HEK293 (cell line): ENCODE results near the gene FAM169A.
"Not testable (repeated sequence)": the region's sequence is repeated elsewhere in the genome, so short reads cannot be mapped to it uniquely, and the experiment has no call there.

ENCODE experiments used
- CTCF ChIA-PET: fragments of 350-600 bp; formaldehyde crosslinking; extraction: SDS; loops from one replicate; lab custom pipeline; 2021; ENCODE audit warnings: antibody characterized with exemption; lab: Yijun Ruan, JAX
- POLR2A ChIA-PET: fragments of 300-600 bp; formaldehyde crosslinking; extraction: SDS; loops from one replicate; lab custom pipeline; 2020; ENCODE audit warnings: antibody characterized with exemption, inconsistent platforms; lab: Yijun Ruan, JAX
- H3K27ac ChIP-seq: fragments of 200-500 bp; sonication (Bioruptor generic); 2 replicates; pipeline ENCODE4 v1.5.1; 2014; ENCODE audit warnings: low read depth, low read length, control low read depth, inconsistent platforms; ENCODE audit errors: extremely low read depth
- H3K36me3 ChIP-seq, 2 experiments: fragments of 200-500 bp in 1 of 2; sonication (Bioruptor generic) in 1 of 2; 1 replicate in 1 of 2; 2 replicates in 1 of 2; pipeline ENCODE4 v1.5.1; 2014 to 2017; ENCODE audit warnings: inconsistent platforms in 2 of 2, low read length in 2 of 2; ENCODE audit not compliant: control insufficient read depth in 2 of 2, insufficient read depth in 1 of 2
- H3K4me1 ChIP-seq: fragments of 200-500 bp; sonication (Bioruptor generic); 2 replicates; pipeline ENCODE4 v1.5.1; 2014; ENCODE audit warnings: mild to moderate bottlenecking, low read length, inconsistent platforms; ENCODE audit not compliant: control insufficient read depth, insufficient read depth
- H3K4me3 ChIP-seq: 2 replicates; pipeline ENCODE4 v1.5.1; 2011; ENCODE audit warnings: low read depth, mild to moderate bottlenecking, control low read depth, low read length, moderate library complexity
- H3K9me3 ChIP-seq: fragments of 200-500 bp; sonication (Bioruptor generic); 2 replicates; pipeline ENCODE4 v1.5.1; 2014; ENCODE audit warnings: low read depth, low read length, inconsistent platforms; ENCODE audit not compliant: control insufficient read depth, insufficient read depth
- BCL11B ChIP-seq: fragments of 450-650 bp; formaldehyde crosslinking; IDR thresholded peaks from 2 replicates; pipeline ENCODE4 v1.5.1; 2016; ENCODE audit warnings: low read depth, missing biosample characterization, missing genetic modification characterization
- GLIS1 ChIP-seq: fragments of 450-650 bp; formaldehyde crosslinking; IDR thresholded peaks from 2 replicates; pipeline ENCODE4 v1.5.1; 2016; ENCODE audit warnings: missing biosample characterization, missing genetic modification characterization
- MEIS1 ChIP-seq: sonication (generic); formaldehyde crosslinking; IDR thresholded peaks from 2 replicates; pipeline ENCODE4 v1.8.1; 2022; ENCODE audit warnings: missing genetic modification reagents, mild to moderate bottlenecking, borderline replicate concordance
- SCRT2 ChIP-seq: fragments of 450-650 bp; formaldehyde crosslinking; IDR thresholded peaks from 2 replicates; pipeline ENCODE4 v1.5.1; 2016; ENCODE audit warnings: missing biosample characterization, missing genetic modification characterization
- TCF7L2 ChIP-seq: IDR thresholded peaks from 2 replicates; pipeline ENCODE4 v1.6.1; 2011; ENCODE audit warnings: low read depth, mild to moderate bottlenecking, inconsistent platforms, low read length, moderate library complexity, borderline replicate concordance
- ZNF133 ChIP-seq: fragments of 450-650 bp; formaldehyde crosslinking; IDR thresholded peaks from 2 replicates; pipeline ENCODE4 v1.5.1; 2016; ENCODE audit warnings: missing biosample characterization, missing genetic modification characterization
- ZNF18 ChIP-seq: fragments of 450-650 bp; formaldehyde crosslinking; IDR thresholded peaks from 2 replicates; pipeline ENCODE4 v1.5.1; 2016; ENCODE audit warnings: missing biosample characterization, missing genetic modification characterization
- ZNF292 ChIP-seq: fragments of 450-650 bp; formaldehyde crosslinking; IDR thresholded peaks from 2 replicates; pipeline ENCODE4 v1.5.1; 2016; ENCODE audit warnings: low read depth, missing biosample characterization, missing genetic modification characterization, borderline replicate concordance
- ZNF398 ChIP-seq: fragments of 450-650 bp; formaldehyde crosslinking; IDR thresholded peaks from 2 replicates; pipeline ENCODE4 v1.5.1; 2017; ENCODE audit warnings: missing biosample characterization, missing genetic modification characterization
- ZNF416 ChIP-seq: fragments of 450-650 bp; formaldehyde crosslinking; IDR thresholded peaks from 2 replicates; pipeline ENCODE4 v1.5.1; 2016; ENCODE audit warnings: missing biosample characterization, missing genetic modification characterization
- ZNF423 ChIP-seq: fragments of 450-650 bp; formaldehyde crosslinking; IDR thresholded peaks from 2 replicates; pipeline ENCODE4 v1.5.1; 2016; ENCODE audit warnings: missing biosample characterization, missing genetic modification characterization
- ZNF529 ChIP-seq: fragments of 450-650 bp; formaldehyde crosslinking; IDR thresholded peaks from 2 replicates; pipeline ENCODE4 v1.5.1; 2017; ENCODE audit warnings: missing genetic modification characterization, missing biosample characterization; ENCODE audit not compliant: insufficient replicate concordance
- ZNF549 ChIP-seq: fragments of 450-650 bp; IDR thresholded peaks from 2 replicates; pipeline ENCODE4 v1.5.1; 2018; ENCODE audit warnings: missing biosample characterization, missing genetic modification characterization, mild to moderate bottlenecking, inconsistent platforms, moderate library complexity
- ZNF677 ChIP-seq: fragments of 450-650 bp; IDR thresholded peaks from 2 replicates; pipeline ENCODE4 v1.5.0; 2018; ENCODE audit warnings: missing biosample characterization, mild to moderate bottlenecking, missing genetic modification characterization, moderate library complexity
- ZNF768 ChIP-seq: fragments of 450-650 bp; formaldehyde crosslinking; IDR thresholded peaks from 2 replicates; pipeline ENCODE4 v1.5.1; 2018; ENCODE audit warnings: missing biosample characterization, mild to moderate bottlenecking, missing genetic modification characterization
- ZSCAN23 ChIP-seq: fragments of 450-650 bp; formaldehyde crosslinking; IDR thresholded peaks from 2 replicates; pipeline ENCODE4 v1.5.1; 2016; ENCODE audit warnings: missing biosample characterization, missing genetic modification characterization

FAM169A gene

GRCh38 chr5:74885170-74885569 is 19.0 kb upstream of the FAM169A start:
- no peak for TF ChIP-seq ZNF529 (tag by site-specific recombination)
- TF ChIP-seq TCF7L2, result peak; percentile 49; the same call in 1 of the 2 replicates
- peak; percentile 67 for TF ChIP-seq GLIS1 (tag by site-specific recombination)
- TF ChIP-seq ZNF292, result no peak
- TF ChIP-seq ZNF423, result no peak
- TF ChIP-seq ZNF677, result no peak
- TF ChIP-seq ZNF768 (tag by site-specific recombination), result no peak
- TF ChIP-seq ZSCAN23 (tag by site-specific recombination), result no peak
- TF ChIP-seq SCRT2 (tag by site-specific recombination), result no peak
- TF ChIP-seq ZNF549 (tag by site-specific recombination), result no peak
- TF ChIP-seq ZNF133 (tag by site-specific recombination), result no peak
- TF ChIP-seq ZNF416 (tag by site-specific recombination), result no peak
- TF ChIP-seq ZNF398 (tag by site-specific recombination), result no peak
- no peak for TF ChIP-seq ZNF18 (tag by site-specific recombination)
- TF ChIP-seq BCL11B, result no peak
- ChIA-PET CTCF (no interaction called here), POLR2A (no interaction called here)
- Histone ChIP-seq H3K36me3 (no peaks in the 10 kb centered on the region), H3K4me1 (no peaks in the 10 kb centered on the region), H3K27ac (no peak overlapping the region), H3K9me3 (no peaks in the 10 kb centered on the region), H3K4me3 (no peak overlapping the region)

GRCh38 chr5:74882379-74883134 is 16.4 kb upstream of the FAM169A start:
- H3K36me3 ChIP-seq, CTCF ChIA-PET, H3K27ac ChIP-seq, H3K4me1 ChIP-seq, H3K9me3 ChIP-seq, H3K4me3 ChIP-seq, POLR2A ChIA-PET: not testable (repeated sequence)

GRCh38 chr5:74877624-74878304 is 11.6 kb upstream of the FAM169A start:
- Histone ChIP-seq H3K9me3 (no peaks in the 10 kb centered on the region), H3K4me3 (no peak overlapping the region), H3K27ac (no peak overlapping the region), H3K4me1 (no peaks in the 10 kb centered on the region)
- no peak for TF ChIP-seq MEIS1 (CRISPR knock-in tag)
- TF ChIP-seq, all 188 proteins: peak for 0
- no peaks in the 10 kb centered on the region for H3K36me3 ChIP-seq
- CTCF ChIA-PET, result no interaction called here
- POLR2A ChIA-PET, result interaction anchor here (0.7 kb wide), 1 partner anchor 162 kb away, joined by 4 read pairs; no protein-coding TSS in a partner anchor
